ENCODE measurements around the gene ARHGAP19. TPM values are rescaled to one million over a fixed set of nuclear protein-coding genes. Genes with fewer than 3 reads are reported as not detected.

Gene ARHGAP19
- total RNA-seq, 2 donors from 2014 or later, result 38.2 to 40.2 TPM

DNA sequence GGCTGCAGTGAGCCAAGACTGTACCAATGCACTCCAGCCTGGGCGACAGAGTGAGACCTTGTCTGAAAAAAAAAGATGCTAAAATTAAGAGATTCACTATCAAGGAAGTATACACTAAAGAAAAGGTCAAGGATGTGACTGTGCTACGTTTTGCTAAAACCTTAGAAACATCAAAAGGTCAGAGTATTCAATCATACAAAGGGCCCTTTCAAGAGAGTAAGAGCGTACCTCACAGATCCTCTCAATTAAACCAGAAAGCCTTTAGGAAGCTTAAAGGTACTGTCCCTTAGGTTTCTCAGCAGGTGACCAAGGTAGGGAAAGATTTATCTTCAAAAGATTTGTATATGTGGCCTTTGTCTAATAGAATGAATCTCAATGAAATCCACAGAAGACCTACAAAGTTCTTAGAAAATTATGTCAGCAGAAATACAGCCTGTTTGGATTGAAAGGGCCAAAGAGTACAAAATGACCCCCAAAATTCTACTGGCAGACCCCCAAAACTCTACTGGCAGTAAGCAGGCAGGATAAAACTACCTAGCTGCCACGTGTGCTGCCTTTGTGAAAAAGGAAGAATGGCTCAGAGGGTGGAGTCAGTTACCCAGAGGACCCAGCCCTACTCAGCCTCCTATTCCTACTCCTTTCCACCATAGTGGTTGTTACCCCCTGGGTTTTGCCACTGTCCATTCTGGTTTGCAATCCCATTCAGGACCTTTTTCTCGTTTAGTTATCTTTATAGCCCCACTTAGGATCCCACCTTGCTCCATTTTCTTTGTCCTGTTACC, 36.7 kb downstream of the ARHGAP19 start:
- no peak for ATAC-seq
- Mint-ChIP-seq H3K27ac (no peak overlapping the region), H3K4me3 (no peak overlapping the region), H3K9me3 (no peaks in the 10 kb centered on the region), H3K36me3 (peaks cover 17% of the 10 kb centered on the region), H3K4me1 (ENCODE audit: low read depth in 2 of 2) (peaks cover 0 to 3% of the 10 kb centered on the region in 2 donors), H3K27me3 (no peaks in the 10 kb centered on the region)
- no peak for DNase-seq (ENCODE audit: low spot score)

DNA sequence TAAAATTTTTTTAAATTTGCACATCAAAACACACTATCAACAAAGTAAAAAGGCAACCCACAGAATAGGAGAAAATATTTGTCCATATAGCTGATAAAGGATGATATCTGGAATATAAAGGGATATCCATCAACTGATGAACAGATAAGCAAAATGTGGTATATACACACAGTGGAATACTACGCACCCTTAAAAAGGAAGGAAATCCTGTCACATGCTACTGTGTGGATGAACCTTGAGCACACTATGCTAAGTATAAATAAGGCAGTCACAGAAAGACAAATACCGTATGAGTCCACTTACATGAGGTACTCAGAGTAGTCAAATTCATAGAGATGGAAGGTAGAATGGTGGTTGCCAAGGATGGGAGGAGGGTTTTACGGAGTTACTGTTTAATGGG, 37.7 kb downstream of the ARHGAP19 start:
- Mint-ChIP-seq H3K4me1 (ENCODE audit: low read depth in 2 of 2) (peaks cover 0 to 3% of the 10 kb centered on the region in 2 donors), H3K27ac (no peak overlapping the region), H3K36me3 (peaks cover 17% of the 10 kb centered on the region), H3K4me3 (no peak overlapping the region), H3K27me3 (no peaks in the 10 kb centered on the region), H3K9me3 (no peaks in the 10 kb centered on the region)
- DNase-seq (ENCODE audit: low spot score) (no peak), ATAC-seq (no peak)

DNA sequence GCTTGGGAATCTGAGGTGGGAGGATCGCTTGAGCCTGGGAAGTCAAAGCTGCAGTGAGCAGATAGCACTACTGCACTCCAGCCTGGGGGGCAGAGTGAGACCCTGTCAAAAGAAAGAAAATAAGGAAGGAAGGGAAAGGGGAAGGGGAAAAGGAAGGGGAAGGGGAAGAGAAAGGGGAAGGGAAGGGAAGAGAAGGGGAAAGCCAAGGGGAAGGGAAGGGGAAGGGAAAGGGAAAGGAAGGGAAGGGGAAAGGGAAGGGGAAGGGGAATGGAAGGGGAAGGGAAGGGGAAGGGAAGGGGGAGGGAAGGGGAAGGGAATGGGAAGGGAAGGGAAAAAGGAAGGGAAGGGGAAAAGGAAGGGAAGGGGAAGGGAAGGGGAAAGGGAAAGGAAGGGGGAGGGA, 41.5 kb downstream of the ARHGAP19 start:
- no peak for DNase-seq (ENCODE audit: low spot score)
- Mint-ChIP-seq H3K27me3 (no peaks in the 10 kb centered on the region), H3K4me3 (no peak overlapping the region), H3K27ac (no peak overlapping the region), H3K4me1 (ENCODE audit: low read depth in 2 of 2) (peaks cover 0 to 3% of the 10 kb centered on the region in 2 donors), H3K36me3 (peaks cover 27% of the 10 kb centered on the region), H3K9me3 (no peaks in the 10 kb centered on the region)
- ATAC-seq, result no peak

DNA sequence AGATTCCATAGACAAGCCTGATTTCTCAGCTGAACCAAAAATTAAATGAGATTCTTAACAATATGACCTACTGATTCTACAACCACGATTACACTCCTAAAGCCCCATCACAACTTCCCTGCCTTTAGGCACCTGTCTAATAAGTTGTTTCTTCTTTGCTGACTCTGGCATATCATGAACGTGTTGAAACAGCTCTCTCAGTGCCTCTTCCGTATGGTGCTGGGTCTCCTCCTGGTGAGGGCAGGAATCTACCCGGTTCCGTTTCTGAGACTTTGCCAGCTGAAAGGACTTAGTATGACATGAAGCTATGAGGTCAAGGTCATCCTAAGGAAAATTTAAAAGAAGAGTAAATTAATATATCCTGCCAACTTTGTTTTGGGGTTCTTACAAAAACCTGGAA, 48.6 kb downstream of the ARHGAP19 start:
- no peak for DNase-seq (ENCODE audit: low spot score)
- Mint-ChIP-seq H3K4me1 (ENCODE audit: low read depth in 2 of 2) (no peaks in the 10 kb centered on the region), H3K9me3 (no peaks in the 10 kb centered on the region), H3K4me3 (no peak overlapping the region), H3K36me3 (peaks cover 10% of the 10 kb centered on the region), H3K27me3 (no peaks in the 10 kb centered on the region), H3K27ac (no peak overlapping the region)
- no peak for ATAC-seq

DNA sequence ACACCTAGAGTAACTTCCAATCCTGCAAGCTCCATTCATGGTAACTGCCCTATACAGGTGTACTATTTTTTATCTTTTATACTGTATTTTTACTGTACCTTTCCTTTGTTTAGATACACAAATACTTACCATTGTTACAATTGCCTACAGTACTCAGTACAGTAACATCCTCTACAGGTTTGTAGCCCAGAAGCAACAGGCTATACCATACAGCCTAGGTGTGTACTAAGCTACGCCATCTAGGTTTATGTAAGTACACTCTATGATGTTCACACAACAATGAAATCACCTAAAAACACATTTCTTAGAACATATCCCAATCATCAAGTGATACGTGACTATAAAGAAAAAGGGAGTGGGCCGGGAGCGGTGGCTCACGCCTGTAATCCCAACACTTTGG, 53.6 kb downstream of the ARHGAP19 start:
- H3K4me3 Mint-ChIP-seq, result no peak overlapping the region
- H3K36me3 Mint-ChIP-seq, result no peaks in the 10 kb centered on the region
- H3K27ac Mint-ChIP-seq, result no peak overlapping the region
- no peaks in the 10 kb centered on the region for H3K4me1 Mint-ChIP-seq (ENCODE audit: low read depth in 2 of 2)
- H3K27me3 Mint-ChIP-seq, result no peaks in the 10 kb centered on the region
- ATAC-seq, result no peak
- no peak for DNase-seq (ENCODE audit: low spot score)
- H3K9me3 Mint-ChIP-seq, result no peaks in the 10 kb centered on the region

DNA sequence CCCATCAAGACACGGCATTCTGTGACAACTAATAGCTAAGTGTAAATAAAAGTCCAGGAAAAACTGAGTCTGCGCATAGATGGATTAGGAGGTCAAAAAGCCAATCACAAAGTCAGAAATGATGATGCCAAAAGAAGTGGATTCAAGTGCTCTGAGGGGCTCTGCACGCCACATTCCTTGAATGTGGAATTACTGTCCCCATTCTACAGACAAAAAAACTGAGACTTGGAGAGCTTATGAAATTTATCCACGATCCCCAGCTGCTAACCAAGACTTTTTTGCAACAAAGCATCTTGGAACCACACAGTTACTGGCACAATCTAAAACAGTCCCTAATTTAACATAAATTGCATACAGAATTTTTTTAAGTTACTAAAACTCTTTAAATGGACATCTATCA, 57.1 kb downstream of the ARHGAP19 start:
- DNase-seq (ENCODE audit: low spot score) (no peak), ATAC-seq (no peak)
- H3K27ac Mint-ChIP-seq, result no peak overlapping the region
- H3K4me3 Mint-ChIP-seq, result no peak overlapping the region
- H3K36me3 Mint-ChIP-seq, result peaks cover 6% of the 10 kb centered on the region
- H3K9me3 Mint-ChIP-seq, result no peaks in the 10 kb centered on the region
- no peaks in the 10 kb centered on the region for H3K27me3 Mint-ChIP-seq
- H3K4me1 Mint-ChIP-seq (ENCODE audit: low read depth in 2 of 2), result no peaks in the 10 kb centered on the region

DNA sequence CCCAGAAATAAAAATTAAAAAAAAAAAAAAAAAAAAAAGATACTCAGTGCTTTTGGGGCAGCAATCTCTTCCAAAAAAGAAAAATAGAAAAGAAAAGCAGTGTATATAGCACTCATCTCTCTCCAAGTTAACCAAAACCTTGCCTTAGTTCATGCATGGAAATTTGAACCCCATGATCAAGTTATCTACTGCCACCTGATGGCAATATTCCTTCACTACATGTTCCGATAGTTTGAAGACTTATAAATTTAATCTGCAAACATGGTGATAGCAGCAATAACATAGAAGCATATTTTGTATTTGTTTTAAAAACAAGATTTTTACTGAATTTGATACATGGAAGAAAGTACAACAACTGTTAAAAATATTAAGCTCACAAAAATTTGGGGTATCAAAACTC, 58.0 kb downstream of the ARHGAP19 start:
- no peak for ATAC-seq
- H3K36me3 Mint-ChIP-seq, result peaks cover 12% of the 10 kb centered on the region
- H3K4me1 Mint-ChIP-seq (ENCODE audit: low read depth in 2 of 2), result no peaks in the 10 kb centered on the region

DNA sequence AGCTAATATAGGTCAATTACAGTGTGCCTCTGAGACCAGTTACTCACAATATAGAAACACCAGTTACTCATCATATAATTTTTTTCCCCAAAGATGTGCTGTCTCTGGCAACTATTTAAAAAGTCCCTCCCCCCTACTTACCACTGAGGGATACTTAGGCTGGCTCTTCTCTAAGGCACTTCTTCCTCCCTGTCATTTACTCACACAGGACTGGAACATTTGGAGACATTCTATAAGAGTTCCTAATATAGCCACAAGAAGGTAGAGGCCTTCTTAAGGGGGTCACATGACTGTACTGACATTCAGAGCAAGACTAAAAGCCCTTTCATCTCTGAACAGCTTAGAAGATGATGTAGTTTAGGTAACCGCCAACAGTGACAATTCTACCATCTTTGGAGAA, 62.3 kb downstream of the ARHGAP19 start:
- DNase-seq (ENCODE audit: low spot score) (no peak), ATAC-seq (peak in 1 of 2 donors; percentile 49)
- H3K27ac Mint-ChIP-seq, result no peak overlapping the region
- no peaks in the 10 kb centered on the region for H3K27me3 Mint-ChIP-seq
- H3K4me1 Mint-ChIP-seq (ENCODE audit: low read depth in 2 of 2), result peaks cover under 1 to 3% of the 10 kb centered on the region in 2 donors
- H3K4me3 Mint-ChIP-seq, result no peak overlapping the region
- H3K36me3 Mint-ChIP-seq, result peaks cover 28% of the 10 kb centered on the region
- H3K9me3 Mint-ChIP-seq, result no peaks in the 10 kb centered on the region

More for the DNA sequence above, 58.0 kb downstream of the ARHGAP19 start:
- Mint-ChIP-seq H3K4me3 (no peak overlapping the region), H3K9me3 (no peaks in the 10 kb centered on the region), H3K27me3 (no peaks in the 10 kb centered on the region), H3K27ac (no peak overlapping the region)
- no peak for DNase-seq (ENCODE audit: low spot score)

DNA sequence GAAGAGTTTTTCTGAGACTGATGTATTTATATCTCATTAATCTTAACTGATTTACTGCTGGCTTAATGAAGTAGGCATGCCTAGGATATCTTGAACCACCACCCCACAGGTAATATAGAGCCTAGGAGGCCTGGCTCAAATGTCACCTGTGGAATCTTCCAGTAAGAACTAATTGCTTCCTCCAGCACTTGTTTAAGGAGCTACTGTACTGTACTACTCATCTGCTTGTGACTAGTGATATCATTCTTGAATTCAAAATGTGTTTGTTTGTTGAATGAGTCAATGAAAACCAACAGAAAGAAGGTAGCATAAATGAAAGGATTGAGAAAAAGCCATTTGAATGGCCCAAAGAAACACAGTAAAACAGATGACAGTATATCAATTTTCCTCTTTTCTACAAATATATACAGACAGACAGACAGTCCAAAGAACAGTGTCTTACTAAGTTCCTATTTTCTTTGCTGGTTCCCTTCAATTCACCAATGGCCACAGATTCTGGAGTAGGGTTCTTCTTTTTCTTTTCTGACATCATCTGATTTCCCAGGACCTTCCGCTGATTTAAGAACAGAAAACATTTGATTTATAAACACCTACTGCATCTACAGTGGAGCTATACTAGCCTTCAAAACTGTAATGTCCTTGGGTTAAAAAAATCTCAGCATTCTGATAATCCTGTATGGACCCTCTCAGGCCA, 63.0 kb downstream of the ARHGAP19 start:
- Mint-ChIP-seq H3K27ac (no peak overlapping the region), H3K27me3 (no peaks in the 10 kb centered on the region), H3K9me3 (no peaks in the 10 kb centered on the region), H3K4me1 (ENCODE audit: low read depth in 2 of 2) (peaks cover 7 to 10% of the 10 kb centered on the region in 2 donors), H3K4me3 (no peak overlapping the region), H3K36me3 (peaks cover 33% of the 10 kb centered on the region)
- DNase-seq (ENCODE audit: low spot score) (no peak), ATAC-seq (no peak)

DNA sequence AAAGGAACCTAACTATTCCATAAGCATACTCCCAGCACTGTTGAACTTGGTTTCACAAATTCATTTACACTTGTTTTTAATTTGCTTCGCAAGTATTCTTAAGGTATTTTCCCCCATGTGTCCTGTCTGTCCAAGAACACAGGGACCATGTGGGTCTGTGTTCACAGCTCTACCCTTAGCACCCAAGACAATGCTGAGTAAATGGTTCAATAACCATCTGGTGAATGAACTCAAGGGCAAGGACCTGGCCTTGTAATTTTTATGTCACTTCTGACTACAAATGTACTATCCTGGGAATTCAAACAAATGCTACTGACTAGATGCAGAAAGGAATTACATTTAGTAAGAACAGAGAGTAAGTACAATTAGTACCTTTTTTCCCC, 63.7 kb downstream of the ARHGAP19 start:
- Mint-ChIP-seq H3K4me1 (ENCODE audit: low read depth in 2 of 2) (peaks cover 11 to 16% of the 10 kb centered on the region in 2 donors), H3K27me3 (no peaks in the 10 kb centered on the region), H3K4me3 (no peak overlapping the region), H3K27ac (no peak overlapping the region), H3K9me3 (no peaks in the 10 kb centered on the region), H3K36me3 (peaks cover 36% of the 10 kb centered on the region)
- ATAC-seq (no peak), DNase-seq (ENCODE audit: low spot score) (no peak)

DNA sequence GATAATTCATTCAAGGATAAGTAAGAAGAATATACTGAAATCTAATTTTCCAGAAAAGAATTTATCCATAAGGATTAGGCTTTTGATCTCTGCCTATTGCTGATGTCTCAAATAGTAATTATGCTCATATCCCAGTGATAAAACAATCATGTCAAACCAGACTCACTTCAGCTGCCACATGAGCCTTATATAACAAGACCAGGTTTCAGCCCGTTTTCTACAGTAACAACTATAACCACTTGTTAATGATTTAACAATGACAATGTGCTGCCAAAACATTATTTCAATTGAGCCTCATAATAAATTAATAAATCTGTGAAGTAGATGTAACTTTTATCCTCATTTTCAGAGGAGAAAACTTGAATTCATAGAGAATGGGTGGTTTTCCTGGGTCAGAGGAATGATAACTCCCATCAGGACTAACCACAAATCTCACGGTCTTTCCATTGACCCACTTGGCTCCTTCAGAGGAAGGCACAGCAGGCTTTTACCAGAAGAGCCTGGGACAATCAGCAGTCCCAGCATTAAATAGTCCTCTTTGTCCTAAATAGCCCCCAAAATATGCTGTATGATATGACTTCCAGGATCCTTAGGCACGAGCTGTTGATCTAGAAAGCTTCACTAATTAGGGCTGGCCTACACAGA, 64.2 kb downstream of the ARHGAP19 start:
- no peak overlapping the region for H3K27ac Mint-ChIP-seq
- no peaks in the 10 kb centered on the region for H3K9me3 Mint-ChIP-seq
- ATAC-seq (no peak), DNase-seq (ENCODE audit: low spot score) (no peak)
- no peaks in the 10 kb centered on the region for H3K27me3 Mint-ChIP-seq
- H3K4me3 Mint-ChIP-seq, result no peak overlapping the region
- H3K4me1 Mint-ChIP-seq (ENCODE audit: low read depth in 2 of 2), result peaks cover 11 to 20% of the 10 kb centered on the region in 2 donors
- peaks cover 38% of the 10 kb centered on the region for H3K36me3 Mint-ChIP-seq

DNA sequence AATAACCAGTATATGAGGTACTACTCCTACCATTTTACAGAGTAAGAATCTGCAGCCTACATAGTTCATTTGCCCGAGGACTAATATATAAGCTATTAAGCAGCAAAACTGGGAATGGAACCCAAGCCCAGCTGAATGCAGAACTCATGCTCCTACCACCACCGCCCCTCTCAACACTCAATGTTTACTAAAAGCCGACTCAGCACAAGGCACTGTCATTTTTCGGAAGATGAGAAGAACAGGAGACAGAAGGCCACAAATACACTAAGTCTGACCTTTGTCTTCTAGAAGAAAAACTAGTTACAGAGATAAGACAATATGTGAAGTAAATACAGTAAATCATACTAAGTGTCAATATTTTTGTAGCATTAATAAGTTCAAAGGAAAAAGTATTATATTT, 66.0 kb downstream of the ARHGAP19 start:
- no peak for ATAC-seq
- no peak for DNase-seq (ENCODE audit: low spot score)
- Mint-ChIP-seq H3K27ac (no peak overlapping the region), H3K4me1 (ENCODE audit: low read depth in 2 of 2) (peaks cover 11 to 20% of the 10 kb centered on the region in 2 donors), H3K9me3 (no peaks in the 10 kb centered on the region), H3K27me3 (no peaks in the 10 kb centered on the region), H3K36me3 (peaks cover 36% of the 10 kb centered on the region), H3K4me3 (no peak overlapping the region)

DNA sequence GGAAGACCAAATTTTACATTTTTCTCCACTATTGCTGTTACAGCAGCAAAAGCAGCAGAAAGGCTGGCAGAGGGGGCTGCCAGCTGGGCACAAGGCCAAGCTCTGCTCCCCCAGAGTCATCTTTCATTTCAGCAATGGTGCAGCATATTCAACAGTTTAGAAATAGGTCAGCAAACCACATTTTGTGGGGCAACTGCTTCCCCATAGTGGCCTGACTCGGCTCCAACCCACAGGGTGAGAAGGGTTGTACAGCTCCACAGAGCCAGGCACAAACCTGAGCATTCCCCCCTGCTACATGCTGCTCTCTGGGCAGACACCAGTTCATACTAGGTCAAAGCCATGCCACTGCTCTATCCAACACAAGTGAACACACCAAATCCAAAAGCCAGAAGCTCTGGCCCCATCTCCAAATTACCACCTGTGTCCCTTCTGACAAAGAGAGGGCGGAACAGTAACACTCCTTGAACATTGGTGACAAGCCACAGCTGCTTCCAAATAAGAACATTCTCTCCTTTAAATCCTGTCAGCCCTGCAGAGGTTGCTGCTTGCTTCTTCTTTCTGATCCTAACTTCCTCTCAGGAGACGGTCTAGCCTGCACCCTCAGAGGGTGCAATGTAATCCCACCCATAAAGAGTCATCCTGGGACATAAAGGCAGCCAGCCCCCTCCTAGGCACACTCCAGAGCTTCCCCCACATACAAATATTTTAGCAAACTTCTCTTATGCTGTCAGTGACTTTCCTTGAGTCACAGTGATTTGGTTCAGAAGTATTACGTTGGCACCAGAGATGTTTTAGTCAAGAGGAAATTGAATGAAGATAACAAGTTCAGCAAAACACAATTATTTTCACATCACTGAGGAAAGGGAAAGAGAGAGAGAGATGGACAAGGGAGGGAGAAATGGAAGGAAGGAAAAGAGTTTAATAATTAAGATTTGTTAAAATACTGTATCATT, 67.7 kb downstream of the ARHGAP19 start:
- ATAC-seq, result peak; percentile 75 to 93
- DNase-seq (ENCODE audit: low spot score), result no peak
- Mint-ChIP-seq H3K27me3 (no peaks in the 10 kb centered on the region), H3K4me3 (peak overlapping the region; percentile 68), H3K9me3 (no peaks in the 10 kb centered on the region), H3K27ac (peak overlapping the region; percentile 8 to 13), H3K4me1 (ENCODE audit: low read depth in 2 of 2) (peaks cover 11 to 20% of the 10 kb centered on the region in 2 donors), H3K36me3 (peaks cover 30% of the 10 kb centered on the region)
